Hepatic stellate cell (primary cell): ENCODE data around the gene SLC13A3.

Experiments
- DNase-seq: peaks from one replicate; pipeline ENCODE4 v3.0.0; 2011; ENCODE audit warnings: low spot score

SLC13A3 gene

GRCh38 chr20:46652699-46653098, 1.4 kb upstream of the SLC13A3 start:
- DNase-seq: no peak

GRCh38 chr20:46650575-46651090, 626 bp downstream of the SLC13A3 start:
- no peak for DNase-seq

- DNase-seq: no peak
These were observed 1.2 kb downstream of the SLC13A3 start for GRCh38 chr20:46649965-46650542.

- DNase-seq: no peak
These were observed 1.7 kb downstream of the SLC13A3 start for GRCh38 chr20:46649650-46649949.

GRCh38 chr20:46648903-46649649, 2.2 kb downstream of the SLC13A3 start:
- DNase-seq: no peak

GRCh38 chr20:46647469-46647868, 3.8 kb downstream of the SLC13A3 start:
- DNase-seq: no peak

GRCh38 chr20:46646659-46647380, 4.4 kb downstream of the SLC13A3 start:
- peak; percentile 44 for DNase-seq

GRCh38 chr20:46646122-46646521, 5.1 kb downstream of the SLC13A3 start:
- DNase-seq: no peak

GRCh38 chr20:46644733-46645132, 6.5 kb downstream of the SLC13A3 start:
- DNase-seq: no peak

- DNase-seq: no peak
These were observed 7.1 kb downstream of the SLC13A3 start for GRCh38 chr20:46644160-46644559.

- DNase-seq: no peak
These were observed 8.3 kb downstream of the SLC13A3 start for GRCh38 chr20:46642969-46643343.

- no peak for DNase-seq
These were observed 8.8 kb downstream of the SLC13A3 start for GRCh38 chr20:46642265-46642968.

GRCh38 chr20:46641424-46641823, 9.8 kb downstream of the SLC13A3 start:
- no peak for DNase-seq

GRCh38 chr20:46640536-46641311, 10.5 kb downstream of the SLC13A3 start:
- DNase-seq: no peak

GRCh38 chr20:46640044-46640443, 11.2 kb downstream of the SLC13A3 start:
- no peak for DNase-seq

- DNase-seq: no peak
These were observed 11.7 kb downstream of the SLC13A3 start for GRCh38 chr20:46639587-46639986.

- no peak for DNase-seq
These were observed 12.4 kb downstream of the SLC13A3 start for GRCh38 chr20:46638898-46639274.

GRCh38 chr20:46638134-46638897, 12.9 kb downstream of the SLC13A3 start:
- DNase-seq: no peak

GRCh38 chr20:46637427-46638133, 13.7 kb downstream of the SLC13A3 start:
- DNase-seq: no peak

- no peak for DNase-seq
These were observed 14.2 kb downstream of the SLC13A3 start for GRCh38 chr20:46637020-46637419.
